ENCODE results near the gene SCGB1D1.

The SCGB1D1 gene, protein sequence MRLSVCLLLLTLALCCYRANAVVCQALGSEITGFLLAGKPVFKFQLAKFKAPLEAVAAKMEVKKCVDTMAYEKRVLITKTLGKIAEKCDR

DNA sequence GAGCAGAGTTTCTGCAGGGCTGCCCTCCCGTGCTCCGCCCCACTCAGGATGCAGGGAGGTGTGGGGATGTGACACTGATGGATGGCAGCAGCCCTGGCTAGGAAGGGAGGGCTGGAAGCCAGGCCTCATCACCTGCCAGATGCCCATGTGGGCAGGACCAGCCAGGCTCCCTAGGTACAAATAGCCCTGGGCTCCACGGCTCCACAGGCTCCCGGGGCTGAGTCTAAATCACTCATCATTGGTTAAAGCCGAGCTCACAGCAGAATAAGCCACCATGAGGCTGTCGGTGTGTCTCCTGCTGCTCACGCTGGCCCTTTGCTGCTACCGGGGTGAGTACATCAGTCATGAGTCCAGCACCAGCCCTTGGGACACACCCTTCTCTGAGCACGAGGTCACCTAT lies at the start of gene SCGB1D1:
TSS of gene SCGB1D1 (plus strand) at position 206 of the 400 bp plus-strand sequence. CDS start at position 275, 69 bp downstream.
- DNase-seq: no peak

DNA sequence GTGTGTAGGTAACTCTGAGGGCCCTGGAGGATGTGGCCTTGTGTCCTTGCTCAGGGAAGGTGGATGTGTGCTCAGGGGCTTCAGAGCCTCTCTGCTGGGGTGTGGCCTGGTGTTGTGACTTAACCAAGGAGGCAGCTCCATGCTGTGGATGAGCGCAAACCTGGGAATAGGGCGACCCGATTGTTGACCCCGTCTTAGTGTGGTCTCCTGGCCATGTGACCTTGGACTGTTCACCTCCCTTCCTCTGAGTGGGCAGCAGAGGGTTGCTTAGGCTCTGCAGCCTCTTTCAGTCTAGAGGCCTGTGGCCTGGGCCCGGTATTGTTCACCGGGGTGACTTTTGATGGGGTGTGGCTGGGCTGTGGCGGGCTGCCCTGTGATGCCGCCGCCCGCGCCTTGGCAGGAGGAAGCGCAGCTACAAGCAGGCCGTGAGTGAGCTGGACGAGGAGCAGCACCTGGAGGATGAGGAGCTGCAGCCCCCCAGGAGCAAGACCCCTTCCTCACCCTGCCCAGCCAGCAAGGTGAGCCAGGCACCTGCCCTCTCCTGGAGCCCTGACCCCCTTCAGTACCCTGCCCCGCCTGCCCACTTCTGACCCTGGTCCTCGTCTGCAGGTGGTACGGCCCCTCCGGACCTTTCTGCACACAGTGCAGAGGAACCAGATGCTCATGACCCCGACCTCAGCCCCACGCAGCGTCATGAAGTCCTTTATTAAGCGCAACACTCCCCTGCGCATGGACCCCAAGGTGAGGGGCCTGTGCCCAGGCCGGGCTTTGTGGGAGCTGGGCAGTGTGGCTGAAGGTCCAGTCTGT lies 49.5 kb upstream of the SCGB1D1 start:
- DNase-seq: no peak

DNA sequence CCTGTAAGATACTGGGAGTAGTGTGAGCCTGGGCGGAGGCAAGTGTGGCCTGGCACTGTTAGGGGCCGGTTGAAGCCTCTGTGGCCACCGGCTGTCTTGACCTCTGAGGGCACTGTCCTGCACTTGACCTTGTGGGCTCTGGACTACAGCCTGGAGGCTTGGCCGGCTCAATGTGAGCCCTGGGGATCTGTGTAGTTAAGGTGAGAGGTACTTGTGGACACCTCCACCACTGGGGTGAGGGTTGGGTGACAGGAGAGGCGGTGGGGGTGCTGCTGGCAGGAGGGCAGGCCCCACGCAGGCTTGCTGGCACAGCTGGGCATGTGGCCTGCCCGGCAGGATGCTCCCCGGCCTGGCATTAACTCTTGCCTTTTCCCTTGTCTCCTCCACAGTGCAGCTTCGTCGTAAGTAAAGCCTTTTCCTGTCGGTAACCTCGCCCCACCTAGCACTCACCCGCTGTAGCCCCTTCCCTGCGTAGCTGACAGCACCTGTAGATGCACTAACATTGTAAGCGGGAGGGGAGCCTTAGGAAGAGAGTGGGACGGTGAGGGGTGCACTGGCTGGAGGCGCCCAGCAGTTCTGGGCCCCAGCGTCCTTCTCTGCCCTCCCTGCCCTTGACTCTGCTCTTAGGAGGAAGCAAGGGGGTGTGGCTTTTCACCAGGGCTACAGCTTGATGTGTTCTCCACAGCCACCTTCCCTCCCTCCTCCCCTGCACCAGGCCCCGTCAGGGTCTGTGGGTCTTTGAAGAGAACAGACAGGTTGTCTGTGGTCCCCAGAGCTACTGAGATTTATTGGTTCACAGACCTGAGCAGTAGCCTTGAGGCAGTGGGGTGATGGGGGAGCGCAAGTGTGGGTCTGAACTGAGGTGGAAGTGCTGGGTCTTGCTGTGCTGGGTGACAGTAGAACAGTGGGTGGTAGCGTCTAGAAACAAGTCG lies 48.6 kb upstream of the SCGB1D1 start:
- DNase-seq: no peak

DNA sequence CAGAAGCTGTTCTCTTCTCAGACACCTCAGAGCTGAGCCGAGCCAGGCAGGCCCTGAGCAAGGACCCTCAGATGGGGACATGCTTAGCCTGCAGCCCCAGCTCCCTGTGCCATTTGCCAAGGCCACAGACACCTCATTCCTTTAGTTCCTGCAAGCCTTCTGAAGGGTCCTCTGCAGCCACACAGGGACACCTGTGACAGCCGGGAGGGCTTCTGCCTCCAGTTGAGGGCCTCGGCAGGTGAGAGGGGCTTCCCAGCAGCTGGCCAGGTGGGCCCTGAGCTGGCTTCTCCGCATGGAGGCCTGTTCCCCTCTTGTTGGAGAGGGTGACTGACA lies 48.0 kb upstream of the SCGB1D1 start:
- DNase-seq: no peak

DNA sequence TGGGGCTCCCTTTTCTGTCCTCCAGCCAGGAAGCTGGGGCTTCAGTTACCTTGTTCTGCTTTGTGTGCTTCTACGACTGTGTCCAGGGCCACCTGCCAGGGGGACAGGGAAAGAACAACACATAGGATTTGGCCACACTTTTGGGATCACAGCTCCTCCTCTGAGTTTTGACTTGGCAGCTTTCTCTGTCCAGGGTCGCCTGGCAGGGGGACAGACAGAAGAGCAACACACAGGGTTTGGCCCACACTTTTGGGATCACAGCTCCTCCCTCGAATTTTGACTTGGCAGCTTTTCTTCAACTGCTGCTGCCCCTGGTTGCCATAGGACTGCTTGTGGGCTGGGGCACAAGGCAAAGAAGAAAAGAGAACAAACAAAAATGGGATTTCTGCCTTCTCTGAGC lies 47.1 kb upstream of the SCGB1D1 start:
- DNase-seq: no peak

DNA sequence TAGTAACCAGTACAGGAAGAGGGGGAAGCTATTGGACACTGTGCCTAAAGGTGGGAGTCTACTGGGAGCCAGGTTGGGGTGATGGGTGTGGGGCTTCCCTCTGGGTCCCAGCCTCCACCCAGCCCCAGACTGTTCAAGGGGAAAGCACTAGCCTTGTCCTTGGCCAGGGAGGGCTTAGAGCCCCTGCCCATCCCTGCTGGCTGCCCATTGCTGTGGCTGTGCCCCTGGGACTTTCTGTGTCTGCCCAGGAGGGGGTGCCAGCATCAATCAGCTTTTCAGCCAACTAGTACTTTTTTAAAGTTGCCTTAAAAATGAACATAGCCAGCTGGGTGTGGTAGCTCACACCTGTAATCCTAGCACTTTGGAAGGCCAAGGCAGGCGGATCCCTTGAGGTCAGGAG lies 46.3 kb upstream of the SCGB1D1 start:
- no peak for DNase-seq

DNA sequence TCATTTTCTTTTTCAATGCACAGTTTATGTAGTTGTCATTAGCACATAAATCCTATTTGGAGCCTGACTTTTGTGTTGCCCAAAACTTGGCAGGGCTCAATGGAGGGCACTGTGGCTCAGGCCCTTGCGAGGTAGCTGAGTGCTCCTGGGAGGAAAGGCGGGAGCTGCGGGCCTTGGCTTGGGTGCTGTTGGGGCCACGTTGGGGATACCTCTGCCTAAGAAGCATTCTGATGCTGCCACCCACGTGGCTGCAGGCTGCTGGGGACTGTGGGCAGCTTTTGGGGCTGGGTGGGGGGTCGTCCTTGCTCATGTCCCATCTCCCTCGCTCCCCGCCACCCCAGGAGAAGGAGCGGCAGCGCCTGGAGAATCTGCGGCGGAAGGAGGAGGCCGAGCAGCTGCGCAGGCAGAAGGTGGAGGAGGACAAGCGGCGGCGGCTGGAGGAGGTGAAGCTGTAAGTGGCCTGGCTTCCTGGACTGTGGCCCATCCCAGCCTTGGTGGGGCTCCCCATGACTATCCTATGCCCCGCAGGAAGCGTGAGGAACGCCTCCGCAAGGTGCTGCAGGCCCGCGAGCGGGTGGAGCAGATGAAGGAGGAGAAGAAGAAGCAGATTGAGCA lies 45.3 kb upstream of the SCGB1D1 start:
- DNase-seq: no peak

DNA sequence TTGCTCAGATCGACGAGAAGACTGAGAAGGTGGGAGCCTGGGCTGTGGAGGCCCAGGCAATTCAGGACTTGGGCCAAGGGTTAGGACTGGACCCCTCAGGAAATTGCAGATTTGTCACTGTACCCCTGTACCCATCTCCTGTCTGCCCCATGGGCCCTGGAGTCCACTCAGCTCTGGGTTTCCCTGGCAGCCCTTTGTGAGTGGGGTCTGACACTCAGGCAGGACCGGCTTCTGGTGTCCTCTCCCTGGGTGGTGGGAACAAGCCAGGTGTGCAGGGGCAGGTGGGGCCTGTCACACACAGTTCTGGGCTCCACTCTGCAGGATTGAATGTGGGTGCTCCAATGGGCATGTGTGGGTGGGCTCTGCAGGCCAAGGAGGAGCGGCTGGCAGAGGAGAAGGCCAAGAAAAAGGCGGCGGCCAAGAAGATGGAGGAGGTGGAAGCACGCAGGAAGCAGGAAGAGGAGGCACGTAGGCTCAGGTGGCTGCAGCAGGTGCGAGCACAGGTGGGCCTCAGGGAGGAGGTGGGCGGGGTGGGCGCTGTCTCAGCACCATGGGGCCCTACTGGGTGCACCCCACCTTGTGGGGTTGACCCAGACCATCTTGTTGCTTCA lies 44.6 kb upstream of the SCGB1D1 start:
- DNase-seq: no peak

DNA sequence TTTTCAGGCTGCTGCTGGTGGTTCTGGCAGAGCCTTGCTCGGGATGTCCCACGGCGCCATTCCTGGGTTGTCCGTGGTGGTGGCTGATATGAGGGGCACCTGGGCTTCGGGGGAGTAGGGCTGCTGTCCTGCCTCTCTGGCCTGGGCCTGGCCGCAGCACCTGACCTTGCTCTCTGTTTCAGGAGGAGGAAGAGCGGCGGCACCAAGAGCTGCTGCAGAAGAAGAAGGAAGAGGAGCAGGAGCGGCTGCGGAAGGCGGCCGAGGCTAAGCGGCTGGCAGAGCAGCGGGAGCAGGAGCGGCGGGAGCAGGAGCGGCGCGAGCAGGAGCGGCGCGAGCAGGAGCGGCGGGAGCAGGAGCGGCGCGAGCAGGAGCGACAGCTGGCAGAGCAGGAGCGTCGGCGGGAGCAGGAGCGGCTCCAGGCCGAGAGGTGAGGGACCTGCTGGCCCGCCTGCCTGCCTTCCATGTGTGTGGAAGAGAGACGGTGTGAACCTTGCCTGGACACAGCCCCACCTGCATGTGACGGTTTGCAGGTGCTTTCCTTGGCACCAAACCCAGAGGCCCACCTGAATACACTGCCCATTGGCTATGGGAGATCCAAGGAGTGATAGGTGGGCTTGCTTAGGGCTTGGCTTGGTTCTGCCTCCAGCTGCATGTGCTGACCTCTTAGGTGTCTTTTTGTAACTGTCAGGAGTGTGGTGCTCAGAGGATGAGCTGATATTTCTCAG lies 43.4 kb upstream of the SCGB1D1 start:
- DNase-seq: no peak

DNA sequence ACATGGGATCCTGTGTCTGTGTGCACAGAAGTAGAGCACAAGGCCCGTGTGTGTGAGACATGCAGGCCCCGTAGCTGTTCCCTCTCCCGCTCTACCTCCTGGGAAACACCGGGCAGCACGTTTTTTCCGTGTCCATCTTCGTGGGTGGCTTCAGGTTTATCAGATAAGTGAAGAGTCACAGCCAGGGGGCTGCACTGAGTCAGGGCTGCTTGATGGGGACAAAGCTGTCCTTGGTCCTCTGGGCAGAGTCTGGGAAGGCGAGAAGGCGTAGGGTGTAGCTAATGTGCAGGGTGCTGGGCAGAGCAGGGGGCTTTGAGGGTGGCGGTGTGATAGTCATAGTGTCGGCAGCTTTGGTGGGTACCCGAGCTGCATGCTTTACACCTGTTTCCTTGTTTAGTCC lies 42.5 kb upstream of the SCGB1D1 start:
- no peak for DNase-seq

DNA sequence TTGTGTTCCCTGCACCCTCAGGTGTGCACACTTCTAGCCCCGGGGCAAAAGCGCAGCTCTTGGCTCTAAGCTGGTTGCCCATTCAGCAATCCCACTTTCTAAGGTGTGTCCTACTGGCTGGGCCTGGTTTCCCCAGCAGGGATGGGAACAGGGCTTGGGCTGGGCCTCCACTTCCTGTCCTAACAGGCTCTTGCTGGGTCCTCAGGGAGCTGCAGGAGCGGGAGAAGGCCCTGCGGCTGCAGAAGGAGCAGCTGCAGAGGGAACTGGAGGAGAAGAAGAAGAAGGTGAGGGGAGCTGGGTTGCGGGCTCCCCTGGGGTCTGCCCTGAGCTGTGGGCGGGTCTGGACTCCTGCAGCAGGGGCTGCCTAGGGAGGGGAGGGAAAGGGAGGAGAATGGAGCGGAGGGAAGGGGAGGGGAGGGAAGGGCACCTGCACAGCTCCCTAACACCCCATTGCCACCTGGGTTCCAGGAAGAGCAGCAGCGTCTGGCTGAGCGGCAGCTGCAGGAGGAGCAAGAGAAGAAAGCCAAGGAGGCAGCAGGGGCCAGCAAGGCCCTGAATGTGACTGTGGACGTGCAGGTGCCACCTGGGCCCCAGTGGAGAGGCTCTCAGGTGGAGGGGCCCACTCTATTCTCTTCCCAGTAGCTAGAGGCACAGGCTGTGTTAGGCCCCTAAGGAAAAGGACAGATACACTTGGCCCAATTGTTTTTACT lies 41.6 kb upstream of the SCGB1D1 start:
- no peak for DNase-seq

DNA sequence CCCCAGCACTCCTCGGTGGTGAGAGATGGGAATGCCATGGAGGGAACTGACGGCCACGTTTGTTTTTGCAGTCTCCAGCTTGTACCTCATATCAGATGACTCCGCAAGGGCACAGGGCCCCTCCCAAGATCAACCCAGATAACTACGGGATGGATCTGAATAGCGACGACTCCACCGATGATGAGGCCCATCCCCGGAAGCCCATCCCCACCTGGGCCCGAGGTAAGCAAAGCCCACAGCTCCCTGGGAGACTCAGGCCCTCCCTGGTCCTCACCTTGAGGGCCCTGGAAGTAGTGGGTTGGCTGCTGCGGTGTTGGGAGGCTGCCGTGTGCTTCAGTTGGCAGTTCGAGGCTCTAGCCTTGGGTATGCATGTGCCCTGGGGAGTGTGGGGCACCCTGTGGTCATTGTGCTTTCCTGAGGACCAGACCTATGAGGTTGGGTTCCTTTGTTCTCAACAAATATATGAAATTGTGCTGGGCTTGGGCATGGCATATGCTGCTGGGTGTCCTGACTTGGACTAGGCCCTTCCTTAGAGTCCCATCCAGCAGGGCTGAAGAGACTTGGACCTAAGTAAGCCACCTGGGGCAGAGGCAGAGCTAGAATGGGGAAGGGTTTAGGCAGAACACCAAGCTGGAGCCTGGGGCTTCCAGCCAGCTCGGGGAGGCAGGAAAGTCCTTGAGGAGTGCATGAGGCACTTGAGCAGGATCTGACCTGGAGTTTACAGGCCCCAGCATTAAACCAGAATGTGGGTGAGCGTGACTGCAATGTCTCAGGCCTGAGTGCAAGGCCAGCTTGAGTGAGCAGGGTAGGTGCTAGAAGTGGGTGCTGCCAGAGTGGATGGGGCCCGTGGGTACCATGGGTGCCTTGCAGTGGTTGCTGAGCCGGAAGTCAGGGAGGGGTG lies 39.8 kb upstream of the SCGB1D1 start:
- DNase-seq: no peak

DNA sequence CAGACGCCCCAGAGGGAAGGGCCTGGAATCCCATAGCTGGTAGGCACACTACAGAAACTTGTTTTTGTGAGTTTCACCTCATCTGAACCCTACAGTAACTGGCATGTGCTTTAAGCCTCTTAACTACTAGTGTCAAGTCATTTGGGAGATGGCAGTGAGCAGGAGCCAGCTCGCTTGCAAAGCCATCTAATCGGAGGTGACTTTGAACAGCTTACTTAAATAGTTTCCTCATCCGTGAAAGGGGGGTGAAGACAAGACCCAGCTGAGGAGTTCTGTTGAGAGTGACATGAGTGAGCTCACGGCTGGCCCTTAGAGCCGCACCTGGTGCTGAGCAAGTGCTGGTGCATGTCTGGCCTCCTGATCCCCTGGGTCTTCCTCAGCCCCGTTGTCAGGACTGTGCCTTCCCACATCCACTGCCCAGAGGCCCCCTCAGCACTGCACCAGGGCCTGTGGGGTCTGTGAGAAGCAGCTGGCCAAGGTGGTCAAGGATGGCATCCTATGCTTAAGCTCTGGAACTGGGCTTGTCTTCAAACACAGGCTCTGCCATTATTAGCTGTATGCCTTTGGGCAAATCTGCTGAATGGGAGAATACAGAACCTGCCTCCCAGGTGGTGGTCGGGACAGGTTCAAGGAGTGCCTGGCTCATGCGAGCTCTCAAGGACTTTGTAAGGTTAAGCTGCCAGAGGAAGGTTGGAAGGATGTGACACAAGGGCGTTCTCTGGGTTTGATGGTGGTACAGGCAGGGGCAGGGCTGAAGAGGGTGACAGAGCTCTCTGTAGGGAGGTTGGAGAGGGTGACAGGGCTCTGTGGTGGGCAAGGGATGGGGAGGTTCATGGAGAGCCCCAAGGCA lies 38.9 kb upstream of the SCGB1D1 start:
- DNase-seq: no peak

DNA sequence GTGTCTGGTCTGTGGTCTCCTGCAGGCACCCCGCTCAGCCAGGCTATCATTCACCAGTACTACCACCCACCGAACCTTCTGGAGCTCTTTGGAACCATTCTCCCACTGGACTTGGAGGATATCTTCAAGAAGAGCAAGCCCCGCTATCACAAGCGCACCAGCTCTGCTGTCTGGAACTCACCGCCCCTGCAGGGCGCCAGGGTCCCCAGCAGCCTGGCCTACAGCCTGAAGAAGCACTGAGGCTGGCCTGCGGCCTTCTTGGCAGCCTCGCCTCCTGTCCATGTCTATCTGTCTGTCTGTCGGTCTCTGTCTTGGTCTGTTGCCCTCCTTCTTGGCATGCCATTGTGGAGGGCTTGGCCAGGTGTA lies 38.3 kb upstream of the SCGB1D1 start:
- DNase-seq: no peak

DNA sequence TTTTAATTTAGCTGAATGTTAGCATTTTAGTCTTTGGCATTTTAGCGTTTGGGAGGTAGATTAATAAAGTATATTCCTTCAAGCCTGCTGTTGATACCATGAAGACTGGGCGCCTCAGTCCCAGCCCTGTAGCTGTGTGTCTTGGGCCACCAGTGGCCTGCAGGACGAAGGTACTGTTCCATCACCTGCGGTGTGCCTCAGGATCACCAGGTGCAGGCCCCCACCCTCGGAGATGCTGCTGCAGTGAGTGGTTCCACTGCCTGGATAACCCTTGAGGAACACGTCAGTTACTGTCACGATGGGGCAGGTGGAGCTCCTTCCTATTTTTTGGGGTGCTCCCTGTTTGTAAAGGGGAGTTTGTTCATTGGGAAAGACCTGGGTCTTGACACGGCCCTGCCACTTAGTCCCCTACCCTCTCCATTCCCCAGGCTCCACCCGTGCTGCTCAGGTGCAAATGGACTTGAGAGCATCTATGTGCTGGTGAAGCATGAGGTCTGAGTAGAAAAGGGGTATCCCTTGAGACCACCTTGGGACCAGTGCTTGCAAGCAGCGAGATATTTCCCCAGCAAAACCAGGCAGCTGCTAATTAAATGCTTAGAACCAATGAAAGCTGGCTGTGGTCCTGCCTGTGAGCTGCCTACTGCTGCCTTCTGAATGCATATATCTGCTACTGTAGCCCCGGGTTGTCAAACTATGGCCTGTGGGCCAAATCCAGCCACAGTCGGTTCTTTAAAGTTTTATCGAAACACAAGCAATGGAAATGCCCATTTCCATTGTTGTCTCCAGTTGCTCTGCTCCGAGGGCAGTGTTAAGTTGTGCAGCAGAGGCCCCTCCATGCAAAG lies 37.5 kb upstream of the SCGB1D1 start:
- DNase-seq: no peak

DNA sequence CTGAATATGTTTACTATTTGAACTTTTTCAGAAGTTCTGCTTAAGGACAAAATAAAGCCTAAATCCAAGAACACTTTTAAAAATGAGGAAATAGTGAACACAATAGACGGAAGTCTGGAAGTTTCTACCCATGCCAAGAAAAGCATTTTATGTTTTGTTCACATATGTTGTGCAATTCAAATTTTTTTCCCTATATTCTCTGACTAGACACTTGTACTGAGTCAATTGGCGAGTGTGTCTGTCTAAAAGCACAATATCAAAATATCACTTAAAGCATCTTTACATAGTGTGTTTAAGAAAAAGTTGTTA lies 37.0 kb upstream of the SCGB1D1 start:
- DNase-seq: no peak

DNA sequence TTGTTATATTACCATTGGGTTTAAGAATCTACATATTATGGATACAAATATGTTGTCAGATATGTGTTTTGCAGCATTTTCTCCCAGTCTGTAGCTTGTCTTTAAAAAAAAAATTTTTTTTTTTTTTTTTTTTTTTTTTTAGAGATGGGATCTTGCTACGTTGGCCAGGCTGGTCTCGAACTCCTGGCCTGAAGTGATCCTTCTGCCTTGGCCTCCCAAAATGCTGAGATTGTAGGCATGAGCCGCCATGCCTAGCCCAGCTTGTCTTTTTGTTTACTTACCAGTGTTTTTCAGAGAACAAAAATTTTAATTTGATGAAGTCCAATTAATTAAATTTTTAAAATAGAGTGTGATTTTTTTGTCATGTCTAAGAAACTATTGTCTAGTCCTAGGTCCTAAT lies 36.4 kb upstream of the SCGB1D1 start:
- no peak for DNase-seq

DNA sequence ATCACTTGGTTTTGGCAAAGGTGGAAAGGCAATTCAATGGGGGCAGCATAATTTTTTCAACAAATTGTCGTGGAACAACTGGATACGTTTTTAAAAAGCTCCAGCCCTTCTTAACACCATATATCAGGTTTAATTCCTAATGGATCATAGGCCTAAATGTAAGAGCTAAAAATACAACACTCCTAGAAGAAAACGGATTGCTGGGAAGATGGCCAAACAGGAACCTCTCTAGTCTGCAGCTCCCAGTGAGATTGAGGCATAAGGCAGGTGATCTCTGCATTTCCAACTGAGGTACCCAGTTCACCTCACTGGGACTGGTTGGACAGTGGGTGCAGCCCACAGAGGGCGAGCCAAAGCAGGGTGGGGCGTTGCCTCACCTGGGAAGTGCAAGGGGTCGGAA lies 32.4 kb upstream of the SCGB1D1 start:
- DNase-seq: no peak

DNA sequence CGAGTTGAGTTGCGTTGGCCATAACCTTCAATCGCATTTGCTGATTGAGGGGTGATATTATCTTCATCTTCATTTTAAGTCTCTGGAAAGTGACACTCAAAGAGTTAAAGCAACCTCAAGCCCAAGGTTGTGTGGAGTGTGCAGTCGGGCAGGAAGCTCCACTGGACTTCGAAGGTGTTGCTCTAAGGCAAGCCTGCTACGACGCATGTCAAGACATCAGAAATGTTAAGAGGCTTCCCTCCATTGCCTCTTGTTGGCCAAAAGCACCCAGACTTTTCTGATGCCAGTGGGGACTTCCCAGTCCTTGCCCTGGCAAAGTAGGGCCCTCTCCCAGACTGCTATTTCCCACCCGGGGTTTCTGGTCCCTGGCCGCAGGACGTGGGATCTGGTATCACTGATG lies 23.6 kb upstream of the SCGB1D1 start:
- DNase-seq: no peak
